Left renal pelvis (tissue), 4 donors: Measurements from ENCODE around the gene GBP7. TPM values are rescaled to one million over a fixed set of nuclear protein-coding genes. Genes with fewer than 3 reads are reported as not detected.

Experiments
- DNase-seq, 4 donors: peaks; one replicate each; pipeline ENCODE4 v3.0.0-alpha.2; 2013; ENCODE audit warnings: low read depth in 4 of 4, low spot score in 3 of 4
- polyA plus RNA-seq, 4 donors: library from polyadenylated mRNA; unstranded; fragments of 120-200 nt; gene quantifications; one replicate each; pipeline ENCODE4 v1.2.1, GENCODE V29; 2013; ENCODE audit not compliant: insufficient read length in 4 of 4

GBP7 gene
- polyA plus RNA-seq, 4 donors: 0.11 to 0.46 TPM; not detected in 2

GRCh38 chr1:89125240-89125912, 50.4 kb downstream of the GBP7 start:
- DNase-seq: no peak

DNA sequence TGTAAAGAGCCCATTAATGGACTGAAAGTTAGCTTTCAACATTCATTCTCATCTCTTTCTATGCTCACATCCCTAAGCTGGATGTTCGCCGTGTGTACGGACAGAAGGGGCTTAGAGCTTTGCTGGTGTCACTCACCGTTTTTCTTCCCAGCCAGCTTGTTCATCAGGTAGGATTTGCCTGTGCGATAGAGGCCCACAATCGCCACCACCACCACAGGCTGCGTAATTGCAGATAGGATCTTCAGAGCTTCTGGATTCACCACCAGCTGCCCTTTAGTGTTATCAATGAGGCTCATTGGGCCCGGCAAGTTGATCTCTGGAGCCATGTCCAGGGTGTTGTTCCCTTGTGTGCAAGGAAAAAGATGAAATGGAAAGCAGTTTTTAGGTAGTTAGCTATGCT, 54.2 kb downstream of the GBP7 start:
- DNase-seq: no peak

DNA sequence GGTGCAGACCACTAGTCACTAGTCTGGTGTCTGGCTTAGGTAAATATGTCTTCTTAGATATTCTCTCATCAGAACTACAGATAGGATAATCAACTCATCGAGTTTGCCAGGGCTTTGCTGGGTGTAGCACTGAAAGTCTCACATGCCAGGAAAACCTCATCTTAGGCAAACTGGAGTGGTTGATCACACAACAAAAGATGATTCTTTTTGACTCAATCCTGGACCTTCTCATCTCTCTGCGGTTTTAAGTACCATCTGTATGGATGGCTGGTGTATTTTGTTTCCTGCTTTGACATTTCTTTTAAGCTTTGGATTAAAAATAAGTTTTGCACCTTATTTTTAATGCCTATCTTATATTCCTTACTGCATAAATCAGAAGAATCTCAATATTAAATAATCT, 61.1 kb downstream of the GBP7 start:
- no peak for DNase-seq

DNA sequence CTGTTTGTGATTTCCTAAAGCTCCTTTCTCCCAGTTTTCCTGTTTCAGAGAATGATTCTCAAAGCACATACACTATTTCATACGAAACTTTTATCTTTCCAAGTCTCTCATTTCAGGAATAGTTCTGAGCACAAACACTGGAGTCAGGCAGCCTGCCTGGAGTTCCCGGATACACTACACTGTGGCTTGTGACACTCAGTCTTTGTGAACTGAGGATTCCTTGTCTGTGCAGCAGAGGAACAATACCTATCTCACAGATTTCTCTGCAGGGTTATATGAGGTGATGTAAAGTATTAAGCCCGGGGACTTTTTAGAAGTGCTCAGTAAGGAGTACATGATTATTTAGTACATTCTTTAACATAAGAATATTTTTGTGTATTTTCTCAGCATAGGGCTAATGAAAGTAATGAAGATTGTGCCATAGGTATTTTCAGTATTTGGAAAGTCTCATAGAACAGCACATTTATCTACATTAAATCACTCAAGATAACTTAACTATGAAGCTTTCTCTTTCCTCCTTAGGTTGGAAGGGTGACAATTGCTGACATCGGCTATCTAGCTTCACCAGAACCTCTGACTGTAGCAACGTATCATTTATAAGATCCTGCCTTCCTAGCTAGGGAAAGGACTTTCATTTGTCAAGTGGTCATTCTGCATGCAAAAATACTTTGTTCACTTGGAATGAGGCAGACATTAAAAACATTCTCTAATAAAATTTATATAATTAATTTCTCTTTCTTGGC, 62.8 kb downstream of the GBP7 start:
- DNase-seq: no peak

DNA sequence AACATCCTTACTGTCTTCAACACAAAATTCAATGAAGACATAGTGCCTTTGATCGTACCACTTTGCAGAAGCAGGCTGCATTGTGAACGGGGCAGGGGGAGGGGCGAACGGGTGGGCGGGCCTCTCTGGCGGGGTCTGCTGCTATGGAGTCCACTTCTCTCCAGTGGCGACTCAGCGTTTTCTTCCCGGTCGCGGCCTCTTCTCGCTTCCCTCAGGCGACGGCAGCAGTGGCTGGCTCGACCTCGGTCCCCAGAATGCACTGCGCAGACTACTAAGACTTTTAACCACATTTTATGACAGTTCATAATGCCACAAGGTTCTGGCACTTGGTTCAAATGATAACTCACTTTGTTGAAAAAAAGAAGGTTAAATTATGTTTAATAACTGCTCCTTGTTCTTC, 71.1 kb downstream of the GBP7 start:
- no peak for DNase-seq

DNA sequence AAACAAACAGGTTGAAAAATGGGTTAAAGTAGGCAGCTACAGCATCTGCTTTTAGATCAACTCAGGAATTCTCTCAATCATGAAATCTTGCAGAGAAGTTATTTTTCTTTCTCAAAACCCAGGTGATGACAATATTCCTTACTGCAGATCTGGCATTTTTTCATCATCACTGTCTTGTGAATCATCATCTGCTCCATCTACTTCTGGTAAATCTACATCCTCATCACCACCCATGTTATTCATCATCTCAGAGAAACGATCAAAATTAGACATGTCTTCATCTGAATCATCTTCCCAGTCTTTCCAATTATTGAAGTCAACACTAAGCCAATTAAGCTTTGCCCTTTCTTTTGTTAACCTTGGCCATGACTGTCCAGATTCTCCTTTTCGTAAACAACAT, 71.7 kb downstream of the GBP7 start:
- DNase-seq: no peak

- DNase-seq: no peak
Observed at GRCh38 chr1:89102021-89102420, 73.8 kb downstream of the GBP7 start.

DNA sequence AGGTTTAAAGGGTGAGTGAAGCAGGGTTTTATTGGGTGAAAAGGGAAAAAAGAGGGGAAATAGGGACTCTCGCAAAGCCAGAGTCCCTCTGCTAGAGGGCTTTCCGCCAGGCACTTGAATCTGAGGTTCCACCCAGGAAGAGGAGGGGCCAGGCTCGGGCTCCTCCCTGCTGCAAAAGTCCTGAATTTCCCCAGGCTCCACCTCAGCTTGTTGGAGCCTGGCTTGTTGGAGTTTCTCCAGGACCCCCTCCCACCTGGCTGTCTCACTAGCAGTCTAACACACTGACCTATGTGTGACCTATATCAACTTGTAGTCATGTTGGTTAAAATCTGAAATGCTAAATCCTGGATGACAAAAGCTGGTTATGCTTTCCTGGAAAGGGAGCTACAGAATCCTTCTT, 75.4 kb downstream of the GBP7 start:
- no peak for DNase-seq

DNA sequence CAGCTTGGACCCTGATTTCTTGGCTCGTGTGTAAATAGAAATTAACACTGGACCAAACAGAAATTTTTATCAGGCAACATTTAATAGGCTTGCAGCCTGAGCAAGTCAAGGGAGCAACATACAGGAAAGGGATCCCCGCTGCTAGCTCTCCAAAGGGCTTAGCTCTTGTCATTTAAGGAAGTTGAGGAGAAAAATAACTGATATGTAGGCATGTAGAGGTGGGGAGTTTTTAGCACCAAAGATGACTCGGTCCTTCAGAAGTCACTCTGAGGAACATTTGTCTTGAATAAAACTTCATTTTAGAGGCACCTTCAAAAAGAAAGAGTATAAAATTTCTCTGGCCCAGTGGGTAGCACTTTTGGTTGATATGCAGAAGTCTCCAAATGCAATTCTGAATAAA, 76.9 kb downstream of the GBP7 start:
- DNase-seq: no peak

- DNase-seq: no peak
Observed at GRCh38 chr1:89095737-89096136, 80.1 kb downstream of the GBP7 start.

- DNase-seq: no peak
Observed at GRCh38 chr1:89089962-89090361, 85.8 kb downstream of the GBP7 start.

GRCh38 chr1:89088572-89088971, 87.2 kb downstream of the GBP7 start:
- no peak for DNase-seq

DNA sequence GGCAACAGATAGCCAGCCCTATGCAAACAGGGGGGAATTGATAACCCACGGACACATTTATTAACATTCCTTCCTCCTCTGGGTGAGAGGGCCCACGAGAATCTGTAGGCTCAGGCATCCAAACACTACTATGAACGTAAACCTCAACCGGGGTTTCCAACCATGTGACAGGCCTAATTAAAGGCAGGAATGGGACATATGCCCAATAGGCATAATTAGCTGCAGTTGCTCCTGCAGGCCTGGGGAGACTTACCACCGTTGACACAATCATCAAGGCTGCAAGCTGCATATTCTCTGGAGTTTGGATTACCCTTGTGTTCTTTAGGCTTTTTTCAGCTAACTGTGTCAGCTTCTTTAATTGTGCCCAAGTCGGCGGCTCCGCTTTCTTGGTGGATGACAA, 88.6 kb downstream of the GBP7 start:
- no peak for DNase-seq

GRCh38 chr1:89085781-89086180, 90.0 kb downstream of the GBP7 start:
- DNase-seq: no peak

Other genes starting within 250 kb of the GBP7 start
- gene KYAT3, start 183.4 kb downstream of the GBP7 start, polyA plus RNA-seq: 10 to 100 TPM; 34.2 to 64.8 (median 59.3) TPM
- gene RBMXL1, start 183.4 kb downstream of the GBP7 start, polyA plus RNA-seq: 10 to 100 TPM; 14.6 to 24.0 (median 17.6) TPM
- gene GBP3, start 153.1 kb downstream of the GBP7 start, polyA plus RNA-seq: 10 to 100 TPM; 14.6 to 25.9 (median 20.5) TPM
- gene GBP1, start 110.8 kb downstream of the GBP7 start, polyA plus RNA-seq: 10 to 100 TPM; 13.3 to 36.1 (median 16.5) TPM
- gene GBP2, start 49.9 kb downstream of the GBP7 start, polyA plus RNA-seq: 1 to 10 TPM; 1.5 to 4.3 (median 3.0) TPM
- 10 to 100 TPM in 1 of 4 donors, 1 to 10 TPM in 3; 4.2 to 13.5 (median 7.7) TPM for gene GBP4, start 22.9 kb upstream of the GBP7 start, polyA plus RNA-seq
- under 1 TPM; 0.20 to 0.71 (median 0.35) TPM for gene GBP5, start 96.9 kb upstream of the GBP7 start, polyA plus RNA-seq
- gene GBP6, start 188.1 kb upstream of the GBP7 start, polyA plus RNA-seq: under 1 TPM in 1 of 4 donors, not detected in 3; 0.05 TPM